Tibial artery (tissue), 4 donors: Measurements from ENCODE around the gene PEX13.

Experiments used
- DNase-seq, 2 donors: peaks; one replicate each; pipeline ENCODE4 v3.0.0-alpha.2; 2019
- H3K27ac ChIP-seq, 2 donors: fragments of 200-600 bp; sonication (generic) in 1 of 2; 1 replicate in 1 of 2; 2 replicates in 1 of 2; pipeline ENCODE4 v1.5.1; 2018 to 2019; ENCODE audit warnings: mild to moderate bottlenecking in 1 of 2
- H3K27me3 ChIP-seq, 2 donors: fragments of 200-600 bp; sonication (generic) in 1 of 2; one replicate each; pipeline versions ENCODE4 v1.5.1 to v1.6.0; 2016 to 2019
- H3K36me3 ChIP-seq, 3 donors: fragments of 200-600 bp; sonication (generic) in 2 of 3; one replicate each; pipeline ENCODE4 v1.5.1; 2016 to 2019; ENCODE audit warnings: mild to moderate bottlenecking in 2 of 3
- H3K4me1 ChIP-seq, 4 donors: fragments of 200-600 bp; sonication (generic) in 2 of 4; 1 replicate in 3 of 4; 2 replicates in 1 of 4; pipeline ENCODE4 v1.5.1; 2016 to 2019
- H3K4me3 ChIP-seq, 2 donors: fragments of 200-600 bp; sonication (generic) in 1 of 2; 1 replicate in 1 of 2; 2 replicates in 1 of 2; pipeline ENCODE4 v1.5.1; 2018 to 2019; ENCODE audit warnings: mild to moderate bottlenecking in 2 of 2
- H3K9me3 ChIP-seq, 3 donors: fragments of 200-600 bp; sonication (generic) in 1 of 3; one replicate each; pipeline ENCODE4 v1.5.1; 2016 to 2019
- CTCF ChIP-seq, 2 experiments: fragments of 200-600 bp in 1 of 2; fragments of 450-650 bp in 1 of 2; IDR thresholded peaks; one replicate each; pipeline ENCODE4 v1.5.1; 2017 to 2019; ENCODE audit warnings: antibody characterized with exemption in 2 of 2, mild to moderate bottlenecking in 1 of 2, moderate library complexity in 1 of 2
- intact Hi-C: fragments of 100-400 bp; cut with DNase I; formaldehyde crosslinking; loops from one replicate; pipeline ENCODE4 v1.15.0; 2023; ENCODE audit warnings: low total_unique reads

The PEX13 gene, protein sequence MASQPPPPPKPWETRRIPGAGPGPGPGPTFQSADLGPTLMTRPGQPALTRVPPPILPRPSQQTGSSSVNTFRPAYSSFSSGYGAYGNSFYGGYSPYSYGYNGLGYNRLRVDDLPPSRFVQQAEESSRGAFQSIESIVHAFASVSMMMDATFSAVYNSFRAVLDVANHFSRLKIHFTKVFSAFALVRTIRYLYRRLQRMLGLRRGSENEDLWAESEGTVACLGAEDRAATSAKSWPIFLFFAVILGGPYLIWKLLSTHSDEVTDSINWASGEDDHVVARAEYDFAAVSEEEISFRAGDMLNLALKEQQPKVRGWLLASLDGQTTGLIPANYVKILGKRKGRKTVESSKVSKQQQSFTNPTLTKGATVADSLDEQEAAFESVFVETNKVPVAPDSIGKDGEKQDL

DNA sequence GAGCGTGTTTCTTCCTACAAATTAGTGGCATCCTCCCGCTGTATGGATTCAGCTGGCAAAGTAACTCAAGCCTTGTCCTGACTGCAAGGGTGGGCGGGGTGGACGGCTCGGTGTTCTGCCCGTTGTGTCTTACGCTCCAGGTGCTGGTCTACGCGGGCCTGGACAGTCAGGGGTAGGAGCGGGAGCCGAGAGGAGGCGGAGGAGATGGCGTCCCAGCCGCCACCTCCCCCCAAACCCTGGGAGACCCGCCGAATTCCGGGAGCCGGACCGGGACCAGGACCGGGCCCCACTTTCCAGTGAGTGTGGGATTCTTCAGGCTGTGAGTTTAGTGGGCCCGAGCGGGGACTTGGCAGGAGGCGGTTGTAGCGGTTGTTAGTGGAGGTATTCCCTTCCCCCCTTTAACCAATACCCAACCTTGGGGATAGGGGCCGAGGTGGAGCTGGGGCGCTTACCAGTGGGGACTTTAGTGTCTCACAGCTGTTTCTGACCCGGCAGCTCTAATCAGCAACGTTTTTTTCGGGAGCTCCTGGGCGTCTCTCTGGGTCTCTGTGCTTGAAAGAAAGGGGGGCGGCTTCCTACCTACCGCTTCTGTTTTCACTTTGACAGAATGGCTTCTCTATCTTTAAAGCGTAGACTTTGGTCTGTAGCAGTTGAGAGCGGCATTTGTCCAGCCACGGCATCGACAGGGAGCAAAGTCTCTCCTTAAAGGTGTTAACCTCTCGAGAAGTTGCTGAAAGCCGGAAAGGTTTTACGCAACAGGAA lies at the start of gene PEX13, which contains the start of gene PUS10:
Gene PEX13 (plus strand): TSS at position 165 of the 762 bp plus-strand sequence. CDS start 40 bp downstream, at position 205.
Gene PUS10 (minus strand): TSS at position 700 of the 762 bp plus-strand sequence. CDS start 6,365 bp downstream, outside the sequence.
- DNase-seq = peak; percentile 83 to 86
- Histone ChIP-seq H3K4me3 (peak within 1 kb of the TSS; percentile 79 to 84), H3K4me1 (peaks cover 0 to 36% (median 16%) of the 10 kb centered on the region in 4 donors), H3K9me3 (no peaks in the 10 kb centered on the region), H3K27me3 (no peaks in the 10 kb centered on the region), H3K36me3 (peaks cover 0 to 17% (median 15%) of the 10 kb centered on the region in 3 donors), H3K27ac (peak within 1 kb of the TSS; percentile 92 to 93)
- no peak for TF ChIP-seq CTCF (IDR thresholded peaks at IDR 0.05)
- intact Hi-C loops = loop anchor here (10.0 kb wide), 1 partner anchor 47 kb away; the partner anchor contains the start of gene SANBR

GRCh38 chr2:60972889-60973656 lies 44.4 kb upstream of the PEX13 start:
- Histone ChIP-seq H3K27ac (no peak overlapping the region), H3K36me3 (peaks cover 0 to 10% (median 0%) of the 10 kb centered on the region in 3 donors), H3K27me3 (no peaks in the 10 kb centered on the region), H3K4me1 (no peaks in the 10 kb centered on the region), H3K9me3 (no peaks in the 10 kb centered on the region), H3K4me3 (no peak overlapping the region)
- intact Hi-C loops = no loop called here
- TF ChIP-seq CTCF (IDR thresholded peaks at IDR 0.05) = no peak
- DNase-seq = no peak

DNA sequence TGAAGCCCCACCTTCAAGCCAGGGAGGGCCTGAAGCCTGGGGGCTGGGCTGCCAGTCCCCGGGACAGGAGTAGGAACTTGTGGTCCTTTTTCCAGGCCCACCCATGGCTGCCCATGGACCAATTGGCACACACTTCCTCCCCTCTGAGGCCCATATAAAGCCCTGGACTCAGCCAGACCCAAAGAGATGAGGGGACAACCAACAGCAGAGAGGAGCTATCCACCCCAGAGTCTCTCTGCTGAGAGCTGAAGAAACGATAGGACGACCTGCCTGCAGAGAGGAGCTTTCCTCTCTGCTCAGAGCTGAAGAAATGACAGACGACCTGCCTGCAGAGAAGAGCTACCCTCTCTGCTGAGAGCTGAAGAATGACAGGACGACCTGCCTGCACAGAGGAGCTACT lies 43.8 kb upstream of the PEX13 start:
- no peak for TF ChIP-seq CTCF (IDR thresholded peaks at IDR 0.05)
- Histone ChIP-seq H3K27ac (no peak overlapping the region), H3K4me3 (no peak overlapping the region), H3K27me3 (no peaks in the 10 kb centered on the region), H3K36me3 (peaks cover 0 to 10% (median 0%) of the 10 kb centered on the region in 3 donors), H3K4me1 (no peaks in the 10 kb centered on the region), H3K9me3 (no peaks in the 10 kb centered on the region)
- intact Hi-C loops = no loop called here
- DNase-seq = no peak

DNA sequence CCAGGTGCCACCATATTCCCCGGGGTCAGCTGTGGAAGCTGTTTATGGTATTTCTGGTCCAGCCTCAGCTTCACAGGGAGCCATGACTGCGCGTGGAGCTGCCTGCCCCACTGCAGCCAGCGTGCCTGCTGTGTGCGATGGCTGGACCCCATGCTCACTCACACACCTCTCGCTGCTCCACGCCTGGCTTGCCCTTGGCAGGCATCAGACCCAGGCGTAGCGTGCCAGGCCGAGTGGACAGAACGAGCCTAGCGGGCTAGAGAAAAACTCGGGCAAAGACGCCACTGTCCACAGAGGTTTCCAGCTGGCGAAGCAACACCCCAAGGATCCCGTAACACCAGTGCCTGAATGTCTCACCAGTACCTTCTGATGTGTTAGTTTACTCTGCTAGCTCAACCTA lies 42.9 kb upstream of the PEX13 start:
- no peaks in the 10 kb centered on the region for H3K9me3 ChIP-seq
- no peak for TF ChIP-seq CTCF (IDR thresholded peaks at IDR 0.05)
- intact Hi-C loops = no loop called here
- DNase-seq = no peak
- H3K4me1 ChIP-seq = no peaks in the 10 kb centered on the region
- H3K4me3 ChIP-seq = no peak overlapping the region
- peaks cover 0 to 10% (median 0%) of the 10 kb centered on the region in 3 donors for H3K36me3 ChIP-seq
- no peaks in the 10 kb centered on the region for H3K27me3 ChIP-seq
- no peak overlapping the region for H3K27ac ChIP-seq

DNA sequence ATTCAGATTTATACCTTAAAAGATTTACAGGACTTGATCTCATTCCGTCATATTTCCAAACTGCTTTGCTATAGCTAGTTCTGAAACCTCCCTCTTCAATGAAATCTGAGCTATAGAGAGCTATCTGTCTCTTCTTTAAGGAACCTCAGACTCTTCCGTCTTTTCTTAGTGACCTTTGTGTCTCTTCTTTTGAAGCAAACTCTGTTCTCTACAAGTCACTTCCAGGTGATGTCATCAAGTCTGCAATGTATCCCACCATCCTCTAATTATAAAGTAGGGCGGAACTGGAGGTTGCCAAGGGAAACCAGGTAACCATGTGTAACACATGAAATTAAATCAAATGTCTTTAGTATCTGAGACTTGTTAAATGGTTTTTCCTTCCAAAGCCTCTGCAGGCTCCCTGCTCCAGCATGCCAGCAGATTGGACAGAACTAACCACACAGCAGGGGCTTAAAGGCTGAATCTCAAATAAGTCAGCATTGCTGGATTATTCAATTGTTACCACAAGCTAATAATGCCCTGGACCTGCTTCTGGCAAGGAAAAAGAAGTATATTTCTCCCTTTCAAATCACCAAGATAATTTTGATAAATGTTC lies 41.2 kb upstream of the PEX13 start:
- intact Hi-C loops = no loop called here
- H3K27me3 ChIP-seq = no peaks in the 10 kb centered on the region
- no peak overlapping the region for H3K27ac ChIP-seq
- H3K36me3 ChIP-seq = peaks cover 0 to 10% (median 0%) of the 10 kb centered on the region in 3 donors
- H3K4me3 ChIP-seq = no peak overlapping the region
- H3K4me1 ChIP-seq = no peaks in the 10 kb centered on the region
- TF ChIP-seq CTCF (IDR thresholded peaks at IDR 0.05) = no peak
- H3K9me3 ChIP-seq = no peaks in the 10 kb centered on the region
- DNase-seq = no peak
